ENCODE measurements around the gene KLHL34.

The KLHL34 gene

DNA sequence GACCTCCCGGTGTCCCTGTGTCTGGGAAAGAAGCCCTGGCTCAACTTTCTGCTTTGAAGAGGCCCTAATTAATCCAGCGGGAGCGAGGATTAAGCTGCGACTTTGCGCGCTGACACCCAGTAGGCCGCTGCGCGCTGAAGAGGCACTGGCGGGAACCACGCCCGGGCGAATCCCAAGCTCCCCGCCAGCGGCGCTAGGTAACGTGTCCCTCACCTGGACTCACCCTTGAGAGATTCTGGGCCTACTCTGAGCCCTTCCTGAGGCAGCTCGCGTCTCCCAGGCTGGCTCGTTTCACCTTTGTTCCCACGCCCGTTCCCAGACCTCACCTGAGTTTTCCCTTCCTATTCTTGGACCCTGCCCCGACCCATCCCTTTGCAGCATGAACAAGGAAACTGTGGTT is 616 bp upstream of the KLHL34 start:
- DNase-seq (ENCODE audit: extremely low spot score), result no peak
- POLR2A ChIA-PET, result no interaction called here
- TF ChIP-seq L3MBTL2 (conservative IDR thresholded peaks at IDR 0.05) (no peak), SUZ12 (IDR thresholded peaks at IDR 0.05) (no peak), ELF4 (IDR thresholded peaks at IDR 0.05) (no peak), SP1 (IDR thresholded peaks at IDR 0.05) (no peak), LEF1 (IDR thresholded peaks at IDR 0.05; ENCODE audit: borderline replicate concordance) (no peak), FOXK2 (IDR thresholded peaks at IDR 0.05) (no peak), TARDBP (IDR thresholded peaks at IDR 0.05) (no peak), NFRKB (IDR thresholded peaks at IDR 0.05) (no peak), ZNF384 (IDR thresholded peaks at IDR 0.05) (no peak), BHLHE40 (IDR thresholded peaks at IDR 0.05; ENCODE audit: borderline replicate concordance) (no peak), ARNT (IDR thresholded peaks at IDR 0.05) (no peak), CTBP1 (IDR thresholded peaks at IDR 0.05; ENCODE audit: borderline replicate concordance) (no peak), FOXM1 (IDR thresholded peaks at IDR 0.05; ENCODE audit: borderline replicate concordance) (no peak)
- TF ChIP-seq, protein P1, sequence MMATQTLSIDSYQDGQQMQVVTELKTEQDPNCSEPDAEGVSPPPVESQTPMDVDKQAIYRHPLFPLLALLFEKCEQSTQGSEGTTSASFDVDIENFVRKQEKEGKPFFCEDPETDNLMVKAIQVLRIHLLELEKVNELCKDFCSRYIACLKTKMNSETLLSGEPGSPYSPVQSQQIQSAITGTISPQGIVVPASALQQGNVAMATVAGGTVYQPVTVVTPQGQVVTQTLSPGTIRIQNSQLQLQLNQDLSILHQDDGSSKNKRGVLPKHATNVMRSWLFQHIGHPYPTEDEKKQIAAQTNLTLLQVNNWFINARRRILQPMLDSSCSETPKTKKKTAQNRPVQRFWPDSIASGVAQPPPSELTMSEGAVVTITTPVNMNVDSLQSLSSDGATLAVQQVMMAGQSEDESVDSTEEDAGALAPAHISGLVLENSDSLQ (IDR thresholded peaks at IDR 0.05), result no peak
- CTCF ChIA-PET, result no interaction called here

DNA sequence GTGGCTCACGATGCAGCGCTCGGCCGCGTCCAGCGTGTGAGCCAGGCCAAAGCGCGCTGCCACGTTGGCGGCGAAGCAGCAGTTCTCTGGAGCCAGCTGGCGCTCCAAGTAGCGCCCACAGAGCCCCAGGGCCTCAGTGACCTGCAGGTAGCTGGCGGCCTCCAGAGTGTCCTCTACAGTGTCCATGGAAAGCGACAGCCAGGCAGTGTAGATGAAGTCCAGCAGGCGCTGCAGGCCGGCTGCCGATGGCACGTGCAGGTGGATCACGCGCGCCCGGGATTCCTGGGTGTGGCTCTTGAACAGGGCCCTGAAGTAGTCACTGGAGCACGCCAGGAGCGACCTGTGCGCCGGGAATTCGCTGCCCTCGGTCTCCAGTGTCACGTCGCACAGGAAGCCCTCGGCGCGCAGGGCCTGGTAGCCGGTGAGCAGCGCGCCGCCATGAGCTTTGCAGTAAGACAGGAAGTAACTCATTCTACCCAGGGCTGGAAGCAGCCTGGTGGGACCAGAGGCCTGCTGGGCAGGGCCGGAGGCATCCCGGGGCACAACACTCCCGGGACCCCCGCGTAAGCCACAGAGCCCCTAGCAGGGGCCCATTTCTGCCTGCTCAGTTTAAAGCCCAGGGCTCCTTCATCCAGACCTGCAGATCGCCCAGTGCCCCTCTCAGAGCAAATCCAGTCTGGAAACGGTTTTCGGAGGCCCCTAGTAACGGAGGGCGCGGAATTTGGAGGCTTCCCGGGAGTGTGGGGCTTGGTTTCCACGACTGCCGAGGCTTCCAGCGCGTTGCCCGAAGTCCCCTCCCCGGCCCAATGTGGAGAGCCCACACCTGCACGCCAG is 595 bp downstream of the KLHL34 start:
- POLR2A ChIA-PET, result no interaction called here
- no peak for TF ChIP-seq FOXK2 (IDR thresholded peaks at IDR 0.05)
- no peak for TF ChIP-seq SP1 (IDR thresholded peaks at IDR 0.05)
- TF ChIP-seq, protein P1 (IDR thresholded peaks at IDR 0.05), result no peak
- no peak for TF ChIP-seq L3MBTL2 (conservative IDR thresholded peaks at IDR 0.05)
- TF ChIP-seq SUZ12 (IDR thresholded peaks at IDR 0.05), result no peak
- no peak for TF ChIP-seq ZNF384 (IDR thresholded peaks at IDR 0.05)
- no peak for TF ChIP-seq ELF4 (IDR thresholded peaks at IDR 0.05)
- TF ChIP-seq HDGF (IDR thresholded peaks at IDR 0.05; ENCODE audit: borderline replicate concordance), result no peak
- TF ChIP-seq LEF1 (IDR thresholded peaks at IDR 0.05; ENCODE audit: borderline replicate concordance), result no peak
- TF ChIP-seq CTBP1 (IDR thresholded peaks at IDR 0.05; ENCODE audit: borderline replicate concordance), result no peak
- TF ChIP-seq TARDBP (IDR thresholded peaks at IDR 0.05), result no peak
- TF ChIP-seq FOXA1 (IDR thresholded peaks at IDR 0.05), result no peak
- TF ChIP-seq FOXM1 (IDR thresholded peaks at IDR 0.05; ENCODE audit: borderline replicate concordance), result no peak
- no peak for TF ChIP-seq BHLHE40 (IDR thresholded peaks at IDR 0.05; ENCODE audit: borderline replicate concordance)
- TF ChIP-seq NFRKB (IDR thresholded peaks at IDR 0.05), result no peak
- CTCF ChIA-PET, result no interaction called here
- no peak for DNase-seq (ENCODE audit: extremely low spot score)

DNA sequence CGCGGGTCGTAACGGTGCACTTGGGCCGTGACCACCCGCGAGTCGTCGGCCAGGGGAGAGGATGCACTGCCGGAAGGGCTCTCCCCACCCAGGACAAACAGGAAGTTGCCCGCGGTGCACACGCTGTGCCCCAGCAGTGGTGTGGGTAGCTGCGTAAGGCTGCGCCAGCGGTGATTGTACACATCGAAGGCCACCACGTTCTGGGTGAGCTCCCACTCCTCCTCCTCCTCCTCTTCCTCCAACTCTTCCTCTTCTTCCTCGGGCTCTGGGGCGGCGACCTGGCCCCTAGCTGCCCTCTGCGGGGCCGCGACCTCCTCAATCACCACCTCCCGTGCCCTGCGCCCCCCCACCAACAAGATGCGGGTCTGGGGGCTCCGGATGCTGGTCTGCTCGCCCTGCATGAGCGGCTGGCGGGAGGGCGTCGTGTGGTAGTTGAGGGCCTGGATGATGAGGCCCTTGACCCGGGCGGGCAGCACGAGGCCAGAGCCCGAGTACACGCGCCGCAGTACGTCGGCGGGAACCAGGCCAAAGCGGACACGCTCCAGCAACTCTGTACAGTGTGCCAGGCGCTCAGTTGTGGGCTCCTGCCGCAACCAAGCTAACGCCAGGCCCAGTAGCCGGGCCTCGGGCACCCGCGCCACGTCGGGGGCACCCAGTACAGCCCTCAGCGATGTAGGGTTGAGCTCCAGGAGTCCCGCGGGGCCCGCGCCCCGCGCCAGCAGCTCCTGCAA is 1.4 kb downstream of the KLHL34 start:
- POLR2A ChIA-PET, result no interaction called here
- CTCF ChIA-PET, result no interaction called here
- TF ChIP-seq L3MBTL2 (conservative IDR thresholded peaks at IDR 0.05) (no peak), FOXK2 (IDR thresholded peaks at IDR 0.05) (no peak), NFRKB (IDR thresholded peaks at IDR 0.05) (no peak), SUZ12 (IDR thresholded peaks at IDR 0.05) (no peak), ARNT (IDR thresholded peaks at IDR 0.05) (no peak), FOXM1 (IDR thresholded peaks at IDR 0.05; ENCODE audit: borderline replicate concordance) (no peak), HDGF (IDR thresholded peaks at IDR 0.05; ENCODE audit: borderline replicate concordance) (no peak), ELF4 (IDR thresholded peaks at IDR 0.05) (no peak), TARDBP (IDR thresholded peaks at IDR 0.05) (no peak), BHLHE40 (IDR thresholded peaks at IDR 0.05; ENCODE audit: borderline replicate concordance) (no peak), LEF1 (IDR thresholded peaks at IDR 0.05; ENCODE audit: borderline replicate concordance) (no peak), ZNF384 (IDR thresholded peaks at IDR 0.05) (no peak), SP1 (IDR thresholded peaks at IDR 0.05) (no peak), FOXA1 (IDR thresholded peaks at IDR 0.05) (no peak), CTBP1 (IDR thresholded peaks at IDR 0.05; ENCODE audit: borderline replicate concordance) (no peak)
- TF ChIP-seq, protein P1 (IDR thresholded peaks at IDR 0.05), result no peak
- no peak for DNase-seq (ENCODE audit: extremely low spot score)

DNA sequence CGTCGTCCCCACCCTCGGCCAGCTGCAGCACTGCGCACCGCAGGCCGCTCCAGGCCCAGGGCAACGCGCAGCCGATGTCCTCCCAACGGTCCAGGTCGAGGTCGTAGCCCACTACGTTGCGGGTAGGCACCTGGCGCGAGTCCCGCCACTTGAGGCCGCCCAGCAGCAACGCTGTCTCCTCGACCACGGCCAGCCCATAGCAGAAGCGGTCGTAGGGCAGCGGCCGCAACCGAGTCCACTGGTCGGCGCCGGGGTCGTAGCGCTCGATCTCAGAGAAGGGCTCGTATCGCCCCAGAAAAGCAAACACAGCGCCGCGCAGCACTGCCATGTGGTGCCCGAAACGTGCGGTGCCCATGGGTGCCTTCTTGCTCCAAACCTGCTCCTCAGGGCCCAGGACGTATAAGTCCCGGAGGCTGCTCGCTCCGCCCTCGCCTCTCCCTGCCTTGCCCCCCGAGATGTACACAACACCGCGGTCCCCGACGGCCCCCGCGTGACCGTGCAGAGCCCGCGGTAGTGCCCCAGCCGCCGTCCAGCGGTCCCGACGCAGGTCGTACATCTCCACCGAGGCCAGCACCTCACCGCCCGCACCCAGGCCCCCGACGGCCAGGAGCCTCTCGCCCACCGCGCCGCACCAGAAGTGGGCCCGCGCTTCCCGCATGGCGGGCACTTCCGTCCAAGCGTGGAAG is 2.1 kb downstream of the KLHL34 start:
- no peak for DNase-seq (ENCODE audit: extremely low spot score)
- POLR2A ChIA-PET, result no interaction called here
- CTCF ChIA-PET, result no interaction called here
- TF ChIP-seq FOXA1 (IDR thresholded peaks at IDR 0.05) (no peak), L3MBTL2 (conservative IDR thresholded peaks at IDR 0.05) (no peak)

DNA sequence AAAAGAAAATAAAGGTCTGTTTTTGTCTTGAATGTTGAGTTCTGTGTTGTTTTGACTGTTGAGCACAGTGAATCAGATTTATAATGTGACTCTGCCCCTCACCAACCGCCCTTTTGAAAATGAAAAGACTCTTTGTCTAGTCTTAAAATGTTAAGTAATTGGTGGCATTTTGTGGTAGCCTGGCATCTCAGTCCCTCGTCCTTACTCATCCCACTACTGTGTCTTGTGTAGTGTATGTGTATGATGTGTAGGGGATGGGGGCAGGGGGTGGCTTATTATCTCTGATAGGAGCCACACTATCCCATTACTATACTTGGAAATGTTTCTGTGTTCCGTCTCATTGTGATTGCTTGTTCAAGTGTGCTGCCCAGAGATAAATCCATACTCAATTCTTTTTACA is 12.2 kb downstream of the KLHL34 start:
- TF ChIP-seq, protein P1 (IDR thresholded peaks at IDR 0.05), result no peak
- no peak for TF ChIP-seq SUZ12 (IDR thresholded peaks at IDR 0.05)
- TF ChIP-seq LEF1 (IDR thresholded peaks at IDR 0.05; ENCODE audit: borderline replicate concordance), result no peak
- TF ChIP-seq ELF4 (IDR thresholded peaks at IDR 0.05), result no peak
- no peak for TF ChIP-seq FOXK2 (IDR thresholded peaks at IDR 0.05)
- TF ChIP-seq FOXA1 (IDR thresholded peaks at IDR 0.05), result no peak
- no peak for TF ChIP-seq FOXM1 (IDR thresholded peaks at IDR 0.05; ENCODE audit: borderline replicate concordance)
- TF ChIP-seq ARNT (IDR thresholded peaks at IDR 0.05), result no peak
- no peak for TF ChIP-seq SP1 (IDR thresholded peaks at IDR 0.05)
- TF ChIP-seq BHLHE40 (IDR thresholded peaks at IDR 0.05; ENCODE audit: borderline replicate concordance), result no peak
- no peak for TF ChIP-seq ZNF384 (IDR thresholded peaks at IDR 0.05)
- no peak for DNase-seq (ENCODE audit: extremely low spot score)
- CTCF ChIA-PET, result no interaction called here
- POLR2A ChIA-PET, result no interaction called here
